Pancreas (tissue), 10 donors: ENCODE data around the gene STARD3. TPM values are rescaled to one million over a fixed set of nuclear protein-coding genes. Genes with fewer than 3 reads are reported as not detected.
"Not testable (repeated sequence)": the region's sequence is repeated elsewhere in the genome, so short reads cannot be mapped to it uniquely, and the experiment has no call there.

Experiments
- ATAC-seq, 4 donors: fragments of 200-7000 bp; cut with Tn5 transposase; one replicate each; pipeline versions ENCODE4 v1.8.0 to v1.9.1; 2020; ENCODE audit warnings: mild to moderate bottlenecking in 4 of 4, moderate library complexity in 4 of 4
- DNase-seq, 6 donors: peaks; one replicate each; pipeline ENCODE4 v3.0.0-alpha.2; 2020
- FAIRE-seq: peaks from 2 replicates; lab custom pipeline; 2012; peaks lifted over from hg19 to GRCh38; lab: Jason Lieb, UNC
- H3K27ac ChIP-seq, 4 donors: fragments of 200-600 bp; sonication (generic); 1 replicate in 3 of 4; 2 replicates in 1 of 4; pipeline versions ENCODE4 v1.5.0 to v1.8.0; 2020
- H3K27me3 ChIP-seq, 4 donors: fragments of 200-600 bp; one replicate each; pipeline ENCODE4 v1.8.0; 2021
- H3K36me3 ChIP-seq, 3 donors: fragments of 200-600 bp; sonication (generic) in 1 of 3; one replicate each; pipeline versions ENCODE4 v1.5.0 to v1.8.0; 2020 to 2021
- H3K4me1 ChIP-seq, 3 donors: fragments of 200-600 bp; one replicate each; pipeline ENCODE4 v1.8.0; 2021
- H3K4me3 ChIP-seq, 4 donors: fragments of 200-600 bp; sonication (generic) in 2 of 4; one replicate each; pipeline versions ENCODE4 v1.5.0 to v1.8.0; 2020 to 2021
- H3K9me3 ChIP-seq, 4 donors: fragments of 200-600 bp; one replicate each; pipeline ENCODE4 v1.8.0; 2021
- CTCF ChIP-seq, 4 donors: fragments of 200-600 bp; sonication (generic) in 3 of 4; IDR thresholded peaks; one replicate each; pipeline versions ENCODE4 v1.5.0 to v1.8.0; 2021; ENCODE audit warnings: antibody characterized with exemption in 4 of 4
- WGBS, 2 donors: extraction: QIAGEN DNeasy Blood & Tissue Kit; methylation state at CpG; one replicate each; pipeline ENCODE4 v1.1.7; 2013; 5-methylcytosine and 5-hydroxymethylcytosine counted together
- intact Hi-C, 3 donors: fragments of 100-400 bp; cut with DNase I; formaldehyde crosslinking; loops; one replicate each; pipeline versions ENCODE4 v1.11.1 to v1.14.2; 2022
- polyA plus RNA-seq, 2 donors: library from polyadenylated mRNA; stranded (reverse); fragments of 200-250 nt; gene quantifications; one replicate each; pipeline ENCODE4 v1.2.3, GENCODE V29; 2013
- total RNA-seq, 6 donors: library from RNA; stranded (reverse); fragmentation: NEBNext Ultra II Directional in 4 of 6; extraction: Animal tissue kit (Norgen Biotek cat#: 25700) in 4 of 6; gene quantifications; one replicate each; pipeline versions ENCODE4 v1.2.1 to v1.2.4, GENCODE V29; 2021 to 2023
- donor health status: healthy with polysubstance abuse.
- donor health status: DM: no; HTN: no; CAD: no; lungs with moderate emphysema.
- donor health status: DM: no; HTN: no; CAD: no.
- donor health status: control.
- donor health status: control.
- donor health status: Bipolar disorder and iron deficiency.
- donor health status: DM: yes; HTN: yes; CAD: no.
- donor health status: DM: no; HTN: no; CAD: no.
- donor health status: DM: no; HTN: no; CAD: no.
- donor health status: DM: yes; HTN: yes; CAD: no.

The STARD3 gene
- total and polyA plus RNA-seq, 8 donors, result 24.4 to 73.8 (median 29.9) TPM

DNA sequence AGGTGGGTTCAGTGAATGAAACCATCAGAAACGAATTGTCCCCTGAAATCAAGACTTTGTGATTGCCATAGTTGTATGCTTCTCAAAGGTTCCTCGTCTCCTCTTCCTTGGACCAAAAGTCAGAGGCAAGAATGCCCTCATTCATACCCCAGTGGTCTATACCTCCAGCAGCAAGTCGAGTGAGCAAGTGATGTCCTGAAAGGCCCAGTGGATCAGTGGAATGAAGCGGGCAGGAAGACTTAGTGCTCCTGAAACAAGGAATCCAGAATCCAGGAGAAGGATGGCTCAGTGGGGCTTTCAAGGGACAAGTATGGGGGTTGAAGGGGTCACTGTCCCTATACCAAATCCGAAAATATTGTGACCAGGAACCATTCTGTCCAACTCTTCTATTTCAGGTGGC lies 57.6 kb downstream of the STARD3 start:
- H3K4me3 ChIP-seq, result no peak overlapping the region
- H3K27ac ChIP-seq, result no peak overlapping the region
- H3K9me3 ChIP-seq, result no peaks in the 10 kb centered on the region
- peaks cover 0 to 4% (median 0%) of the 10 kb centered on the region in 3 donors for H3K4me1 ChIP-seq
- H3K36me3 ChIP-seq, result no peaks in the 10 kb centered on the region
- no peak for TF ChIP-seq CTCF (IDR thresholded peaks at IDR 0.05)
- DNase-seq (no peak), FAIRE-seq (no peak), ATAC-seq (no peak)
- WGBS, 2 donors, result 75 to 76% methylated on average over 5 of the region's 5 CpGs
- no peaks in the 10 kb centered on the region for H3K27me3 ChIP-seq
- intact Hi-C loops, result no loop called here

DNA sequence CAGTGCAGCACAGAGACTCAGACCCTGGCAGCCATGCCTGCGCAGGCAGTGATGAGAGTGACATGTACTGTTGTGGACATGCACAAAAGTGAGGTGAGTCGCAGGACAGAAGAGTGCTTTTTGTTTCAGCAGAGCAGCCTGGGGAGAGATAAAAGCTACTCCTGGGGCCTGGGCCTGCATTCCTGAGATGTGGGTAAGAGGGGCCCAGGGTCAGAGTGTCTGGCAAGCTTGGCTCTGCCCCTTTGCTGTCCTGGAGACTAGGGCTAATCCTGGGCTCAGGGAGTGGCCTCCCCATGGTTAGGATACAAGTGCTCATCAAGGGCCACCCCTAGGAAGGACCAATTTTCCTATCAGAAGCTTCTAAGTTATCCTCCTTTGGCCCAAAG lies 58.1 kb downstream of the STARD3 start:
- FAIRE-seq (no peak), DNase-seq (no peak), ATAC-seq (no peak)
- no peaks in the 10 kb centered on the region for H3K27me3 ChIP-seq
- no peaks in the 10 kb centered on the region for H3K36me3 ChIP-seq
- H3K4me1 ChIP-seq, result peaks cover 0 to 4% (median 0%) of the 10 kb centered on the region in 3 donors
- WGBS, 2 donors, result 82 to 86% methylated on average over 2 of the region's 2 CpGs
- H3K9me3 ChIP-seq, result no peaks in the 10 kb centered on the region
- H3K27ac ChIP-seq, result no peak overlapping the region
- no peak overlapping the region for H3K4me3 ChIP-seq
- intact Hi-C loops, result no loop called here
- no peak for TF ChIP-seq CTCF (IDR thresholded peaks at IDR 0.05)

DNA sequence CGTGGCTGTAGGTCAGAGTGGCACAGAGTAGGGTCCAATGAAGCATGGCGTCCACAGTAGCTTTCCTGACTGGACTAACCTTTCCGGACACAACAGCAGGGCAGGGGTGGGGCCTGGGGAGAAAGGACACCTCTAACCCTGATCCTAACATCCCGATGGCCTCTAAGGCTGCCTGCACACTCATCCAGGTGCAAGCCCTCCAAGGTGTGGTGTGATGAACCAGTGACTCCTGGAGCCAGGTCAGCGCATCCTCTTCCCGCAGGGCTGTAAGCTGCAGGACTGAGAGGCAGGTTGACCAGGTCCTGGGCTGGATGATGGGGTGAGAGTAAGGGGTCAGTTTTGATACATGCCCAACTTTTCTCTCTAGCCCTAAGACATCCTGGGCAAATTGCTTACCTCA lies 59.8 kb downstream of the STARD3 start:
- no peak for FAIRE-seq
- no peak overlapping the region for H3K27ac ChIP-seq
- 72 to 74% methylated on average over 6 of the region's 6 CpGs for WGBS, 2 donors

DNA sequence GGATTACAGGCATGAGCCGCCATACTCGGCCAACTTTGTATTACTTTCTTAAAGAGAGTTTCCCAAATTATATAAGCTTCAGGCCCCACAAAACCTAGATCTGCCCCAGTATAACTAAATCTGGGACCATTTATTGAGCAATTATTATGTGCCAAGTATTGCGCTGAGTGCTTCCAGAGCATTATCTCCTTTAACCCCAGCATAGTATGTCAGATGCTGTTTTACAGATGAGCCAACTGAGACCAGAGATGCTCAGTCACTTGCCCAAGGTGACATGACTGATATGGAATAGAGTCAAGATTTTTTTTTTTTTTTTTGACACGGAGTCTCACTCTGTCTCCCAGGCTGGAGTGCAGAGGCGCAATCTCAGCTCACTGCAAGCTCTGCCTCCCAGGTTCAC lies 61.0 kb downstream of the STARD3 start:
- Histone ChIP-seq H3K27me3 (no peaks in the 10 kb centered on the region), H3K27ac (no peak overlapping the region), H3K36me3 (no peaks in the 10 kb centered on the region), H3K4me3 (no peak overlapping the region), H3K4me1 (peaks cover 0 to 13% (median 8%) of the 10 kb centered on the region in 3 donors), H3K9me3 (no peaks in the 10 kb centered on the region)
- DNase-seq, result no peak
- intact Hi-C loops, result no loop called here
- TF ChIP-seq CTCF (IDR thresholded peaks at IDR 0.05), result no peak
- ATAC-seq, result no peak
- FAIRE-seq, result no peak
- WGBS, 2 donors, result 85 to 93% methylated on average over 4 to 5 of the region's 5 CpGs

More for the DNA sequence above, 59.8 kb downstream of the STARD3 start:
- H3K36me3 ChIP-seq, result no peaks in the 10 kb centered on the region
- H3K27me3 ChIP-seq, result no peaks in the 10 kb centered on the region
- ATAC-seq (no peak), DNase-seq (no peak)
- TF ChIP-seq CTCF (IDR thresholded peaks at IDR 0.05), result no peak
- no peak overlapping the region for H3K4me3 ChIP-seq
- intact Hi-C loops, result no loop called here
- peaks cover 0 to 5% (median 0%) of the 10 kb centered on the region in 3 donors for H3K4me1 ChIP-seq
- H3K9me3 ChIP-seq, result no peaks in the 10 kb centered on the region

- H3K36me3 ChIP-seq, H3K27me3 ChIP-seq, DNase-seq, FAIRE-seq, H3K9me3 ChIP-seq, ATAC-seq, intact Hi-C loops: not testable (repeated sequence)
- Histone ChIP-seq H3K4me3 (peak overlapping the region; percentile 79 to 93 (median 86)), H3K27ac (peak overlapping the region; percentile 83 to 93 (median 92)), H3K4me1 (peaks cover 4 to 26% (median 15%) of the 10 kb centered on the region in 3 donors)
- WGBS, 2 donors, result 43 to 49% methylated on average over 11 of the region's 11 CpGs
These were observed 62.3 kb downstream of the STARD3 start for GRCh38 chr17:39699157-39699817.
